ENCODE measurements around the gene EP400. TPM values are rescaled to one million over a fixed set of nuclear protein-coding genes. Genes with fewer than 3 reads are reported as not detected.
"Not testable (repeated sequence)": the region's sequence is repeated elsewhere in the genome, so short reads cannot be mapped to it uniquely, and the experiment has no call there.

Gene EP400
- total and polyA plus RNA-seq, 2 of the 8 experiments (the other 6 are each of a cell fraction or from before 2014, with no cell fraction given) = 13.1 to 69.7 TPM

DNA sequence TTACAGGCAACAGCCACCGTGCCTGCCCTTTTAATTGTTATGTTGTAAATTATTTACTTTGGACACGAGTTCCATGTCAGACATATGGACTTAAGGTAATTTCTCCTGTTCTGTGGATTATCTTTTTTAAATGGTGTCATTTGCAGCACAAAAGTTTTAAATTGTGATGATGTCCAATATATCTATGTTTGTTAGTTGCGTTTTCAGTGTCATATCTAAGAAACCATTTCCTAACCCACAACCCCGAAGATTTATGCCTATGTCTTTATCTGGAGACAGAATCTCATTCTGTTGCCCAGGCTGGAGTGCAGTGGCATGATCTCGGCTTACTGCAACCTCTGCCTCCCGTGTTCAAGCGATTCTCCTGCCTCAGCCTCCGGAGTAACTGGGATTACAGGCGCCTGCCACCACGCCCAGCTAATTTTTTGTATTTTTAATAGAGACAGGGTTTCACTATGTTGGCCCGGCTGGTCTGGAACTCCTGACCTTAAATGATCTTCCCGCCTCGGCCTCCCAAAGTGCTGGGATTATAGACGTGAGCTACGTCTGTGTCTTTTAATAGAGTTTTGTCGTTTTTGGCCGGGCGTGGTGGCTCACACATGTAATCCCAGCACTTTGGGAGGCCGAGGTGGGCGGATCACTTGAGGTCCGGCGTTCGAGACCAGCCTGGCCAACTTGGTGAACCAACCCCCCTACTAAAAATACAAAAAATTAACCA is 870 bp upstream of the EP400 start:
- not testable (repeated sequence) for H3K27ac ChIP-seq (ENCODE audit: low read depth, low read length); FAIRE-seq; H4K8ac ChIP-seq (ENCODE audit: extremely low read depth, insufficient read depth, low read length); H3K9me3 ChIP-seq (ENCODE audit: insufficient read depth in 2 of 2, low read depth in 1 of 2, low read length in 1 of 2); H3K23me2 ChIP-seq (ENCODE audit: low read depth, low read length); H2BK20ac ChIP-seq (ENCODE audit: low read length); H3K9ac ChIP-seq (replicated peaks in 1 of 4; ENCODE audit: extremely low read depth in 1 of 4, low read depth in 3 of 4, low read length in 3 of 4); H2BK5ac ChIP-seq (ENCODE audit: low read depth, low read length); H3K27me3 ChIP-seq (replicated peaks in 1 of 4; ENCODE audit: control insufficient read depth in 3 of 4, extremely low read depth in 1 of 4, insufficient read depth in 3 of 4, low read length in 3 of 4); H3K4me1 ChIP-seq (replicated peaks in 1 of 4; ENCODE audit: control insufficient read depth in 3 of 4, insufficient read depth in 4 of 4, low read length in 3 of 4); H3K56ac ChIP-seq (replicated peaks; ENCODE audit: insufficient read length, low read depth, low read length); DNase-seq (ENCODE audit: low read depth in 1 of 2, low spot score in 2 of 2); H3K4ac ChIP-seq (replicated peaks; ENCODE audit: insufficient read length, low read depth, low read length); H3K79me1 ChIP-seq (ENCODE audit: low read depth, low read length); H3K18ac ChIP-seq (ENCODE audit: extremely low read depth, low read length); H2BK120ac ChIP-seq (replicated peaks; ENCODE audit: low read depth, low read length); H3K23ac ChIP-seq (ENCODE audit: insufficient read length); H4K20me1 ChIP-seq (replicated peaks in 1 of 2; ENCODE audit: control insufficient read depth in 1 of 2, insufficient read depth in 2 of 2, low read length in 2 of 2); H4K5ac ChIP-seq (ENCODE audit: insufficient read length, low read depth, low read length); H2AFZ ChIP-seq (ENCODE audit: low read length); H3K14ac ChIP-seq (ENCODE audit: insufficient read length); H3K36me3 ChIP-seq (ENCODE audit: control insufficient read depth in 2 of 4, insufficient read depth in 4 of 4, low read length in 3 of 4); H2BK12ac ChIP-seq (ENCODE audit: low read depth, low read length); H2AK5ac ChIP-seq (ENCODE audit: low read depth, low read length)
- WGBS, 2 experiments (ENCODE audit: extremely low coverage in 1 of 2, insufficient coverage in 1 of 2, insufficient read length in 1 of 2, insufficient replicate concordance in 2 of 2, low coverage in 1 of 2, low lambda C conversion rate in 2 of 2, missing lambda C conversion rate in 1 of 2) = 89% methylated on average over 23 of the region's 23 CpGs; no CpG with 5 or more reads in 1 of the 2 experiments
- peak overlapping the region; percentile 33 to 72; a peak in 2 of 4 replicates for H3K4me2 ChIP-seq (ENCODE audit: insufficient read depth in 1 of 2, low read depth in 2 of 2, low read length in 2 of 2)
- ChIA-PET POLR2A (ENCODE audit: partially characterized antibody) (interaction anchor here (0.7 to 2.0 kb wide), 9 partner anchors 8 to 174 kb away, joined by 3 to 9 read pairs (median 3); partner anchors contain the start of gene PUS1), CTCF (ENCODE audit: partially characterized antibody) (interaction anchor here (1.7 kb wide), 1 partner anchor 15 kb away, joined by 6 read pairs; no protein-coding TSS in a partner anchor)
- H4K91ac ChIP-seq (replicated peaks; ENCODE audit: insufficient read length, low read length) = peak overlapping the region; percentile 91
- peak overlapping the region; percentile 95; the same call in 1 of the 2 replicates for H2BK15ac ChIP-seq (ENCODE audit: low read length)
- H3K4me3 ChIP-seq (ENCODE audit: extremely low read depth in 1 of 4, insufficient read depth in 2 of 4, low read depth in 3 of 4, low read length in 4 of 4) = peak overlapping the region; percentile 27 to 92 (median 40)
- peaks cover 9 to 34% of the 10 kb centered on the region in 2 experiments; a peak in 3 of 4 replicates for H3K79me2 ChIP-seq (ENCODE audit: control insufficient read depth in 1 of 2, insufficient read depth in 2 of 2, low read length in 2 of 2)

Measured in H1 (cell line).